ENCODE data around the gene SKAP1.

SKAP1 gene

GRCh38 chr17:48110761-48111160, 319.3 kb downstream of the SKAP1 start:
- DNase-seq (ENCODE audit: low read depth in 2 of 2), result no peak

- peak; percentile 87 to 91 for DNase-seq (ENCODE audit: low read depth in 2 of 2)
These were observed 322.6 kb downstream of the SKAP1 start, which contains the start of gene SNX11 for GRCh38 chr17:48107137-48108055. TSS of gene SNX11 (plus strand) at chr17:48107766. CDS start at chr17:48112044, 4,278 bp downstream.

GRCh38 chr17:48106802-48107136, 323.2 kb downstream of the SKAP1 start:
- no peak for DNase-seq (ENCODE audit: low read depth in 2 of 2)

GRCh38 chr17:48104440-48104839, 325.6 kb downstream of the SKAP1 start:
- DNase-seq (ENCODE audit: low read depth in 2 of 2), result no peak

GRCh38 chr17:48102798-48103715, 327.0 kb downstream of the SKAP1 start:
- no peak for DNase-seq (ENCODE audit: low read depth in 2 of 2)

GRCh38 chr17:48102043-48102750, 327.8 kb downstream of the SKAP1 start:
- no peak for DNase-seq (ENCODE audit: low read depth in 2 of 2)

GRCh38 chr17:48101012-48101720, 328.8 kb downstream of the SKAP1 start, which contains the start of gene CBX1:
TSS of gene CBX1 (minus strand) at chr17:48101478. CDS start at chr17:48077004, 24,474 bp downstream.
- DNase-seq (ENCODE audit: low read depth in 2 of 2), result peak; percentile 90 to 94

GRCh38 chr17:48100591-48101011, 329.4 kb downstream of the SKAP1 start:
- DNase-seq (ENCODE audit: low read depth in 2 of 2), result no peak

- DNase-seq (ENCODE audit: low read depth in 2 of 2), result no peak
These were observed 329.9 kb downstream of the SKAP1 start for GRCh38 chr17:48100160-48100559.

GRCh38 chr17:48095611-48096010, 334.4 kb downstream of the SKAP1 start:
- DNase-seq (ENCODE audit: low read depth in 2 of 2), result no peak

- DNase-seq (ENCODE audit: low read depth in 2 of 2), result no peak
These were observed 336.5 kb downstream of the SKAP1 start for GRCh38 chr17:48093341-48094045.

GRCh38 chr17:48084932-48085331, 345.1 kb downstream of the SKAP1 start:
- DNase-seq (ENCODE audit: low read depth in 2 of 2), result no peak

Measured in stimulated activated CD4-positive, alpha-beta T cell treated with anti-CD3 and anti-CD28 coated beads, Interleukin-4, amount 100 ng/mL, for 48 hours (primary cell).